Measurements from ENCODE around the gene OSBPL2. TPM values are rescaled to one million over a fixed set of nuclear protein-coding genes. Genes with fewer than 3 reads are reported as not detected.

Gene OSBPL2
- total RNA-seq, 4 donors from 2014 or later: 52.8 to 86.7 (median 64.2) TPM

GRCh38 chr20:62252342-62252966, 14.1 kb downstream of the OSBPL2 start:
- H3K36me3 ChIP-seq: peaks cover 0 to 21% (median 0%) of the 10 kb centered on the region in 3 donors
- H3K27me3 ChIP-seq: no peaks in the 10 kb centered on the region
- no peak for DNase-seq
- no peak overlapping the region for H3K27ac ChIP-seq
- no peaks in the 10 kb centered on the region for H3K9me3 ChIP-seq
- H3K4me3 ChIP-seq: no peak overlapping the region
- H3K4me1 ChIP-seq: no peaks in the 10 kb centered on the region
- no peak for TF ChIP-seq POLR2A (IDR thresholded peaks at IDR 0.05)
- TF ChIP-seq CTCF (IDR thresholded peaks at IDR 0.05): no peak

GRCh38 chr20:62253398-62253797, 15.1 kb downstream of the OSBPL2 start:
- Histone ChIP-seq H3K4me3 (no peak overlapping the region), H3K27ac (no peak overlapping the region), H3K36me3 (peaks cover 0 to 29% (median 0%) of the 10 kb centered on the region in 3 donors), H3K9me3 (no peaks in the 10 kb centered on the region), H3K27me3 (no peaks in the 10 kb centered on the region), H3K4me1 (no peaks in the 10 kb centered on the region)
- TF ChIP-seq POLR2A (IDR thresholded peaks at IDR 0.05): no peak
- no peak for TF ChIP-seq CTCF (IDR thresholded peaks at IDR 0.05)
- no peak for DNase-seq

- Histone ChIP-seq H3K4me1 (no peaks in the 10 kb centered on the region), H3K27me3 (no peaks in the 10 kb centered on the region), H3K9me3 (no peaks in the 10 kb centered on the region), H3K27ac (no peak overlapping the region), H3K4me3 (no peak overlapping the region), H3K36me3 (peaks cover 0 to 37% (median 0%) of the 10 kb centered on the region in 3 donors)
- TF ChIP-seq CTCF (IDR thresholded peaks at IDR 0.05) (no peak), POLR2A (IDR thresholded peaks at IDR 0.05) (no peak)
- DNase-seq: no peak
Observed at GRCh38 chr20:62254021-62254724, 15.9 kb downstream of the OSBPL2 start.

GRCh38 chr20:62255976-62256375, 17.7 kb downstream of the OSBPL2 start:
- H3K9me3 ChIP-seq: no peaks in the 10 kb centered on the region
- no peaks in the 10 kb centered on the region for H3K4me1 ChIP-seq
- no peak overlapping the region for H3K27ac ChIP-seq
- H3K4me3 ChIP-seq: no peak overlapping the region
- DNase-seq: no peak
- H3K27me3 ChIP-seq: no peaks in the 10 kb centered on the region
- H3K36me3 ChIP-seq: peaks cover 0 to 55% (median 0%) of the 10 kb centered on the region in 3 donors
- TF ChIP-seq CTCF (IDR thresholded peaks at IDR 0.05): no peak
- no peak for TF ChIP-seq POLR2A (IDR thresholded peaks at IDR 0.05)

- TF ChIP-seq CTCF (IDR thresholded peaks at IDR 0.05) (no peak), POLR2A (IDR thresholded peaks at IDR 0.05) (no peak)
- no peak for DNase-seq
- Histone ChIP-seq H3K27ac (no peak overlapping the region), H3K36me3 (peaks cover 0 to 82% (median 0%) of the 10 kb centered on the region in 3 donors), H3K9me3 (no peaks in the 10 kb centered on the region), H3K4me3 (no peak overlapping the region), H3K27me3 (no peaks in the 10 kb centered on the region), H3K4me1 (no peaks in the 10 kb centered on the region)
Observed at GRCh38 chr20:62258499-62259293, 20.4 kb downstream of the OSBPL2 start.
